ENCODE results near the gene SH3PXD2B. TPM values are rescaled to one million over a fixed set of nuclear protein-coding genes. Genes with fewer than 3 reads are reported as not detected.

Gene SH3PXD2B
- total RNA-seq, 1 experiment from 2014 or later: 27.5 TPM

GRCh38 chr5:172350212-172351181 lies 103.8 kb downstream of the SH3PXD2B start:
- ChIA-PET RAD21 (ENCODE audit: low non-redundant PET in 1 of 2, low total read pairs in 2 of 2, uncharacterized antibody in 2 of 2, unreplicated experiment in 2 of 2) (no interaction called here), POLR2A (no interaction called here), CTCF (no interaction called here)
- no peaks in the 10 kb centered on the region for H4K20me1 ChIP-seq (ENCODE audit: insufficient read depth)
- H3K4me1 ChIP-seq (ENCODE audit: control insufficient read depth in 1 of 2, insufficient read depth in 2 of 2, low read length in 2 of 2): no peaks in the 10 kb centered on the region
- no peak overlapping the region for H3K4me2 ChIP-seq (ENCODE audit: low read length)
- ATAC-seq (no peak), DNase-seq (ENCODE audit: low read depth, low spot score) (no peak)
- TF ChIP-seq SIN3A (IDR thresholded peaks at IDR 0.05; ENCODE audit: low read depth) (no peak), SP1 (IDR thresholded peaks at IDR 0.05; ENCODE audit: low read depth) (no peak), ZFX (IDR thresholded peaks at IDR 0.05) (no peak), POLR2A (IDR thresholded peaks at IDR 0.05; ENCODE audit: borderline replicate concordance, extremely low read depth, insufficient read depth, insufficient read length) (no peak), TCF7L2 (IDR thresholded peaks at IDR 0.05; ENCODE audit: borderline replicate concordance, extremely low read depth, insufficient read depth, insufficient read length) (no peak), CBX3 (IDR thresholded peaks at IDR 0.05; ENCODE audit: low read depth) (no peak), POLR2AphosphoS5 (IDR thresholded peaks at IDR 0.05; ENCODE audit: low read depth, low read length) (no peak), CEBPB (IDR thresholded peaks at IDR 0.05; ENCODE audit: low read depth) (no peak), EZH2phosphoT487 (IDR thresholded peaks at IDR 0.05; ENCODE audit: borderline replicate concordance) (no peak), MAX (IDR thresholded peaks at IDR 0.05) (no peak), RAD21 (IDR thresholded peaks at IDR 0.05; ENCODE audit: low read depth) (no peak), SRF (IDR thresholded peaks at IDR 0.05; ENCODE audit: low read depth) (no peak), YY1 (IDR thresholded peaks at IDR 0.05; ENCODE audit: extremely low read depth, insufficient replicate concordance, low read depth, low read length) (no peak), CTCF (IDR thresholded peaks at IDR 0.05 in 2 of 3, conservative IDR thresholded peaks at IDR 0.05 in 1 of 3; ENCODE audit: borderline replicate concordance in 1 of 3, insufficient read depth in 1 of 3, low read depth in 2 of 3, low read length in 2 of 3) (no peak), FOSL1 (IDR thresholded peaks at IDR 0.05; ENCODE audit: low read depth) (no peak), EZH2 (IDR thresholded peaks at IDR 0.05) (no peak), REST (IDR thresholded peaks at IDR 0.05; ENCODE audit: low read depth) (no peak), ATF3 (IDR thresholded peaks at IDR 0.05) (no peak), ZBTB33 (IDR thresholded peaks at IDR 0.05; ENCODE audit: extremely low read depth, insufficient replicate concordance, low read length) (no peak)
- no peak overlapping the region for H3K4me3 ChIP-seq (replicated peaks in 1 of 2; ENCODE audit: low read depth in 1 of 2, low read length in 2 of 2)
- H3K36me3 ChIP-seq (ENCODE audit: control insufficient read depth in 1 of 2, insufficient read depth in 2 of 2, low read length in 2 of 2): peaks cover 5 to 12% of the 10 kb centered on the region in 2 experiments; a peak in 2 of 4 replicates
- H2AFZ ChIP-seq (ENCODE audit: low read depth, low read length, poor library complexity, severe bottlenecking): no peak overlapping the region
- BruUV-seq (replicated peaks): no TSS peak
- no peak overlapping the region for H3K9ac ChIP-seq (ENCODE audit: low read length)
- H3K27me3 ChIP-seq (ENCODE audit: insufficient read depth, low read length): no peaks in the 10 kb centered on the region
- H3K9me2 ChIP-seq (ENCODE audit: insufficient read depth): no peaks in the 10 kb centered on the region
- no peak overlapping the region for H3K27ac ChIP-seq (ENCODE audit: low read depth, low read length)
- H3K9me3 ChIP-seq (ENCODE audit: control insufficient read depth in 1 of 2, insufficient read depth in 1 of 2, low read depth in 1 of 2, low read length in 2 of 2): no peaks in the 10 kb centered on the region
- intact Hi-C loops (cut with micrococcal nuclease): no loop called here
- H3K79me2 ChIP-seq (ENCODE audit: insufficient read depth, low read length): no peaks in the 10 kb centered on the region

Data from HCT116 (cell line).